HepG2 (cell line): ENCODE data around the gene RAB3D.

Experiments used
- NR2F2 ChIP-seq: IDR thresholded peaks from 2 replicates; pipeline ENCODE4 v1.6.1; 2012; ENCODE audit warnings: low read depth, inconsistent platforms, borderline replicate concordance
- PAX8 ChIP-seq: sonication (generic); formaldehyde crosslinking; IDR thresholded peaks from 2 replicates; pipeline ENCODE4 v1.8.0; 2022; ENCODE audit warnings: mild to moderate bottlenecking, missing genetic modification reagents, borderline replicate concordance
- PRDM10 ChIP-seq: sonication (generic); formaldehyde crosslinking; IDR thresholded peaks from 2 replicates; pipeline ENCODE4 v1.4.0; 2020; ENCODE audit warnings: low read depth, missing genetic modification reagents

- TF ChIP-seq PAX8 (CRISPR knock-in tag) (no peak), PRDM10 (CRISPR knock-in tag) (no peak), NR2F2 (no peak)
Observed at GRCh38 chr19:11380653-11381537, 41.4 kb upstream of the RAB3D start.
